ENCODE results near the gene PDE8B. TPM values are rescaled to one million over a fixed set of nuclear protein-coding genes. Genes with fewer than 3 reads are reported as not detected.

PDE8B gene
- total RNA-seq, 1 experiment from 2014 or later: 0.07 TPM

DNA sequence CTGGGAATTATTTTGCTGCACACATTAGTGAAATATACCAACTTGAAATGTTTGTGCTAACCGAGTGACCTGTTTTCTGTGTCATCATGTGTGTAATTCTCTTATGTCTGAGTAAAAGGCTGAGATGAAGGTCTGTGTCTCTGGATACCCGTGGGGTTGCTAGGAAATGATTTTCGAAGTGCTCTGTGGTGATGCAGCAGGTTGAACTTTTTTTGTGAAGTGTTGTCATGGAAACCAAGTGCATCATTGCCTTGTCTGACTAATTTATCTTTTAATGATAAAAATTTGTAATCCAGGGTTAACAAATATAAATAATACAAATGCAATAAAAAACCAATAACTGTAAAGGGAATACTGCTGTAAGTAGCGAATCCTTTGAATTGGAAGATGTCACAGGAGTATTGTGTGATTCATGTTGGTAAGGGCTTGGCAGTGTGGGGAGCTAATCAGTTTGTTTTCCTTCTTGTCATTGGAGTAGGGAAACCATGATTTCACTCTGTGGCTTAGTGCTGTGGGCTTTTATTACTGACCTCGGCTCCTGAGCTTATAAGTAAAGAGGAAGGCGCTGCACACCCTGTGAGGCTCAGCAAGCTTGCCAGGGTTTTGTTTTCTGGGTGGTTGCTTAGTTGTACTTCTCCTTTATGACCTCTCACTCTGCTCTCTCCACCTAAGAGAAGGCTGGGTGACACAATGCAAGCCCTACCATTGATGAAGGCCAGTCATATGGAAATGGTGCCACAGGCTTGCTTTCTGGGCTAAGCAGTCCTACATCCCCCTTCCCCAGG, 22.3 kb downstream of the PDE8B start:
- Mint-ChIP-seq H3K9me3 (no peaks in the 10 kb centered on the region), H3K27me3 (ENCODE audit: low read depth) (no peaks in the 10 kb centered on the region), H3K27ac (no peak overlapping the region), H3K4me1 (peaks cover 5 to 6% of the 10 kb centered on the region in 2 experiments; a peak in 1 of 4 replicates), H3K36me3 (ENCODE audit: insufficient read depth in 1 of 3, low read depth in 3 of 3) (no peaks in the 10 kb centered on the region), H3K4me3 (no peak overlapping the region)
- H3K9me3 ChIP-seq (ENCODE audit: control insufficient read depth, low read depth, low read length): no peaks in the 10 kb centered on the region
- H2BK12ac ChIP-seq (ENCODE audit: insufficient read length, low read depth, low read length): no peak overlapping the region
- DNase-seq: no peak
- no peaks in the 10 kb centered on the region for H4K20me1 ChIP-seq (ENCODE audit: control insufficient read depth, insufficient read depth, insufficient read length)
- no peaks in the 10 kb centered on the region for H3K79me1 ChIP-seq (ENCODE audit: insufficient read depth, low read depth, low read length, poor library complexity, severe bottlenecking)
- no peak overlapping the region for H3T11ph ChIP-seq (ENCODE audit: low read length)
- no peaks in the 10 kb centered on the region for H3K23me2 ChIP-seq (ENCODE audit: insufficient read length, low read depth, low read length, poor library complexity, severe bottlenecking)
- no peaks in the 10 kb centered on the region for H3K27me3 ChIP-seq (ENCODE audit: insufficient read depth, low read length)
- no peak overlapping the region for H3K56ac ChIP-seq (ENCODE audit: insufficient read length, low read depth, low read length)
- H3K4me1 ChIP-seq (ENCODE audit: insufficient read depth, low read length): no peaks in the 10 kb centered on the region
- WGBS (ENCODE audit: extremely low coverage, insufficient read length, low lambda C conversion rate): no CpG with 5 or more reads among the region's 6 CpGs
- TF ChIP-seq, protein P1, sequence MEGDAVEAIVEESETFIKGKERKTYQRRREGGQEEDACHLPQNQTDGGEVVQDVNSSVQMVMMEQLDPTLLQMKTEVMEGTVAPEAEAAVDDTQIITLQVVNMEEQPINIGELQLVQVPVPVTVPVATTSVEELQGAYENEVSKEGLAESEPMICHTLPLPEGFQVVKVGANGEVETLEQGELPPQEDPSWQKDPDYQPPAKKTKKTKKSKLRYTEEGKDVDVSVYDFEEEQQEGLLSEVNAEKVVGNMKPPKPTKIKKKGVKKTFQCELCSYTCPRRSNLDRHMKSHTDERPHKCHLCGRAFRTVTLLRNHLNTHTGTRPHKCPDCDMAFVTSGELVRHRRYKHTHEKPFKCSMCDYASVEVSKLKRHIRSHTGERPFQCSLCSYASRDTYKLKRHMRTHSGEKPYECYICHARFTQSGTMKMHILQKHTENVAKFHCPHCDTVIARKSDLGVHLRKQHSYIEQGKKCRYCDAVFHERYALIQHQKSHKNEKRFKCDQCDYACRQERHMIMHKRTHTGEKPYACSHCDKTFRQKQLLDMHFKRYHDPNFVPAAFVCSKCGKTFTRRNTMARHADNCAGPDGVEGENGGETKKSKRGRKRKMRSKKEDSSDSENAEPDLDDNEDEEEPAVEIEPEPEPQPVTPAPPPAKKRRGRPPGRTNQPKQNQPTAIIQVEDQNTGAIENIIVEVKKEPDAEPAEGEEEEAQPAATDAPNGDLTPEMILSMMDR (conservative IDR thresholded peaks at IDR 0.05): no peak
- H2BK15ac ChIP-seq (ENCODE audit: low read depth, low read length): no peak overlapping the region
- H3K18ac ChIP-seq (ENCODE audit: insufficient read length, low read depth, low read length): no peak overlapping the region
- H4K5ac ChIP-seq (ENCODE audit: insufficient read length, low read depth, low read length): no peak overlapping the region
- H2AK5ac ChIP-seq (ENCODE audit: insufficient read length, low read length): no peak overlapping the region
- no peak overlapping the region for H2BK120ac ChIP-seq (ENCODE audit: low read depth, low read length, poor library complexity, severe bottlenecking)
- H3K27ac ChIP-seq (ENCODE audit: insufficient read length, low read depth, low read length): no peak overlapping the region
- no peak overlapping the region for H2BK5ac ChIP-seq (ENCODE audit: insufficient read length, low read length)
- H3K4me2 ChIP-seq (ENCODE audit: insufficient read depth, insufficient read length, low read length): no peak overlapping the region
- H2AFZ ChIP-seq (ENCODE audit: low read length): no peak overlapping the region
- H4K91ac ChIP-seq (ENCODE audit: insufficient read length, low read depth, low read length): no peak overlapping the region
- H3K23ac ChIP-seq (ENCODE audit: insufficient read length, low read depth, low read length): no peak overlapping the region
- H4K8ac ChIP-seq (replicated peaks; ENCODE audit: insufficient read length, low read depth, low read length): no peak overlapping the region
- H3K14ac ChIP-seq (ENCODE audit: insufficient read depth, low read length): no peak overlapping the region
- no peak overlapping the region for H3K9ac ChIP-seq (ENCODE audit: extremely low read depth, insufficient read length, low read length)
- no peak overlapping the region for H2BK20ac ChIP-seq (ENCODE audit: low read depth, low read length, poor library complexity, severe bottlenecking)
- H3K4ac ChIP-seq (ENCODE audit: low read depth, low read length): no peak overlapping the region
- H3K79me2 ChIP-seq (ENCODE audit: insufficient read depth, low read length): no peaks in the 10 kb centered on the region
